Thyroid gland (tissue), 4 donors: ENCODE measurements around the gene KATNAL2. TPM values are rescaled to one million over a fixed set of nuclear protein-coding genes. Genes with fewer than 3 reads are reported as not detected.
A peak's percentile ranks its signal among the peaks of the same experiment; 100 is the strongest.

Experiments used
- DNase-seq, 2 donors: peaks; one replicate each; pipeline ENCODE4 v3.0.0-alpha.2; 2019
- H3K27ac ChIP-seq, 3 donors: fragments of 200-600 bp; sonication (generic); 1 replicate in 2 of 3; 2 replicates in 1 of 3; pipeline ENCODE4 v1.5.1; 2016 to 2019; ENCODE audit warnings: mild to moderate bottlenecking in 1 of 3, moderate library complexity in 1 of 3
- H3K27me3 ChIP-seq: fragments of 200-600 bp; sonication (generic); one replicate; pipeline ENCODE4 v1.5.1; 2019
- H3K36me3 ChIP-seq, 2 donors: fragments of 200-600 bp; sonication (generic); one replicate each; pipeline ENCODE4 v1.5.1; 2016 to 2019
- H3K4me1 ChIP-seq, 2 donors: fragments of 200-600 bp; sonication (generic); one replicate each; pipeline ENCODE4 v1.5.1; 2017 to 2019
- H3K4me3 ChIP-seq, 3 donors: fragments of 200-600 bp; sonication (generic); replicated peaks in 1 of 3; 1 replicate in 2 of 3; 2 replicates in 1 of 3; pipeline ENCODE4 v1.5.1; 2016; ENCODE audit warnings: mild to moderate bottlenecking in 1 of 3
- H3K9me3 ChIP-seq: fragments of 200-600 bp; sonication (generic); one replicate; pipeline ENCODE4 v1.5.1; 2017
- POLR2A ChIP-seq, 2 donors: fragments of 450-650 bp; IDR thresholded peaks; one replicate each; pipeline ENCODE4 v1.6.1; 2017; ENCODE audit warnings: antibody characterized with exemption in 2 of 2, mild to moderate bottlenecking in 2 of 2, moderate library complexity in 1 of 2
- WGBS, 2 donors: methylation state at CpG; one replicate each; pipeline ENCODE4 v1.1.5; 2017; 5-methylcytosine and 5-hydroxymethylcytosine counted together
- intact Hi-C: fragments of 100-400 bp; cut with DNase I; formaldehyde crosslinking; loops from one replicate; pipeline ENCODE4 v1.15.1; 2023
- total RNA-seq, 4 donors: library from RNA; depleted of rRNA; stranded (reverse); fragments of >200 nt; gene quantifications; one replicate each; pipeline ENCODE4 v1.2.3, GENCODE V29; 2016
- TF ChIP-seq, protein P1 (sequence below), 6 experiments: fragments of 200-600 bp in 3 of 6; fragments of 450-650 bp in 3 of 6; sonication (generic) in 3 of 6; IDR thresholded peaks; one replicate each; pipeline ENCODE4 v1.5.1; 2016 to 2019; ENCODE audit warnings: antibody characterized with exemption in 6 of 6, mild to moderate bottlenecking in 2 of 6, inconsistent platforms in 1 of 6, moderate library complexity in 1 of 6

Gene KATNAL2
- total RNA-seq, 4 donors from 2014 or later, result 11.3 to 104 (median 63.3) TPM

GRCh38 chr18:46894124-46894523 lies 23.3 kb upstream of the KATNAL2 start:
- TF ChIP-seq POLR2A (IDR thresholded peaks at IDR 0.05), result no peak
- TF ChIP-seq, protein P1, sequence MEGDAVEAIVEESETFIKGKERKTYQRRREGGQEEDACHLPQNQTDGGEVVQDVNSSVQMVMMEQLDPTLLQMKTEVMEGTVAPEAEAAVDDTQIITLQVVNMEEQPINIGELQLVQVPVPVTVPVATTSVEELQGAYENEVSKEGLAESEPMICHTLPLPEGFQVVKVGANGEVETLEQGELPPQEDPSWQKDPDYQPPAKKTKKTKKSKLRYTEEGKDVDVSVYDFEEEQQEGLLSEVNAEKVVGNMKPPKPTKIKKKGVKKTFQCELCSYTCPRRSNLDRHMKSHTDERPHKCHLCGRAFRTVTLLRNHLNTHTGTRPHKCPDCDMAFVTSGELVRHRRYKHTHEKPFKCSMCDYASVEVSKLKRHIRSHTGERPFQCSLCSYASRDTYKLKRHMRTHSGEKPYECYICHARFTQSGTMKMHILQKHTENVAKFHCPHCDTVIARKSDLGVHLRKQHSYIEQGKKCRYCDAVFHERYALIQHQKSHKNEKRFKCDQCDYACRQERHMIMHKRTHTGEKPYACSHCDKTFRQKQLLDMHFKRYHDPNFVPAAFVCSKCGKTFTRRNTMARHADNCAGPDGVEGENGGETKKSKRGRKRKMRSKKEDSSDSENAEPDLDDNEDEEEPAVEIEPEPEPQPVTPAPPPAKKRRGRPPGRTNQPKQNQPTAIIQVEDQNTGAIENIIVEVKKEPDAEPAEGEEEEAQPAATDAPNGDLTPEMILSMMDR (IDR thresholded peaks at IDR 0.05), result no peak
- intact Hi-C loops, result no loop called here
- Histone ChIP-seq H3K36me3 (peaks cover 3 to 9% of the 10 kb centered on the region in 2 donors), H3K4me1 (peaks cover 0 to under 1% of the 10 kb centered on the region in 2 donors), H3K4me3 (no peak overlapping the region), H3K27me3 (no peaks in the 10 kb centered on the region), H3K9me3 (no peaks in the 10 kb centered on the region), H3K27ac (no peak overlapping the region)
- no peak for DNase-seq
- 94 to 96% methylated on average over 2 of the region's 2 CpGs for WGBS, 2 donors

- Histone ChIP-seq H3K9me3 (no peaks in the 10 kb centered on the region), H3K27ac (no peak overlapping the region), H3K4me3 (no peak overlapping the region), H3K36me3 (no peaks in the 10 kb centered on the region), H3K4me1 (peaks cover 0 to 3% of the 10 kb centered on the region in 2 donors), H3K27me3 (no peaks in the 10 kb centered on the region)
- DNase-seq, result peak in 1 of 2 donors; percentile 32
- 64 to 71% methylated on average over 2 of the region's 2 CpGs for WGBS, 2 donors
- intact Hi-C loops, result no loop called here
- TF ChIP-seq POLR2A (IDR thresholded peaks at IDR 0.05), result no peak
- TF ChIP-seq, protein P1 (IDR thresholded peaks at IDR 0.05), result no peak
These were observed 18.0 kb upstream of the KATNAL2 start for GRCh38 chr18:46899274-46899948.

- H3K27me3 ChIP-seq, result no peaks in the 10 kb centered on the region
- no peak for DNase-seq
- H3K27ac ChIP-seq, result no peak overlapping the region
- intact Hi-C loops, result no loop called here
- WGBS, 2 donors, result 96 to 99% methylated on average over 3 of the region's 3 CpGs
- TF ChIP-seq, protein P1 (IDR thresholded peaks at IDR 0.05), result no peak
- no peak for TF ChIP-seq POLR2A (IDR thresholded peaks at IDR 0.05)
- H3K4me3 ChIP-seq, result no peak overlapping the region
- H3K4me1 ChIP-seq, result peaks cover 0 to 3% of the 10 kb centered on the region in 2 donors
- no peaks in the 10 kb centered on the region for H3K36me3 ChIP-seq
- H3K9me3 ChIP-seq, result no peaks in the 10 kb centered on the region
These were observed 14.0 kb upstream of the KATNAL2 start for GRCh38 chr18:46903406-46903805.

GRCh38 chr18:46909497-46909896 lies 7.9 kb upstream of the KATNAL2 start:
- DNase-seq, result no peak
- no peak for TF ChIP-seq POLR2A (IDR thresholded peaks at IDR 0.05)
- TF ChIP-seq, protein P1 (IDR thresholded peaks at IDR 0.05), result no peak
- Histone ChIP-seq H3K9me3 (no peaks in the 10 kb centered on the region), H3K4me1 (no peaks in the 10 kb centered on the region), H3K36me3 (no peaks in the 10 kb centered on the region), H3K4me3 (no peak overlapping the region), H3K27me3 (no peaks in the 10 kb centered on the region), H3K27ac (no peak overlapping the region)
- 88 to 92% methylated on average over 3 of the region's 3 CpGs for WGBS, 2 donors
- intact Hi-C loops, result no loop called here

DNA sequence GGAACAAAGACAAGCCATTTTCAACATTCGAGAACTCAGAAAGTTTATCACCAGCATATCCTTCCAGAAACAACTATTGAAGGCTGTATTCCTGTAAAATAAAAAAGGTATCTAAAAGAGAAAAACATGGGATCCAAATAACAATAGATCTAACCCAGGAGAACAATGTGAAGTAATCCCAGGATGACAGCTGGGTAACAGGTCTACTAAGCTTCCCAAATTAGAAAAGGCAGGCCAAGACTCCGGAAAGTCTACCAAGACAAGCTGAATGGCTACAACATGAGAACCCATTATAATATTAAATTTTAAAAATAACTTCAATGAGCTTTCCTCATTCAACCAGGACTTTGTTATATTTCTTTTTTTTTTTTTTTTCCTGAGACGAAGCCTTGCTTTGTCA lies 6.5 kb upstream of the KATNAL2 start:
- H3K27ac ChIP-seq, result no peak overlapping the region
- 90 to 95% methylated on average over 3 of the region's 3 CpGs for WGBS, 2 donors
- peaks cover 0 to 9% of the 10 kb centered on the region in 2 donors for H3K4me1 ChIP-seq
- H3K9me3 ChIP-seq, result no peaks in the 10 kb centered on the region
- no peaks in the 10 kb centered on the region for H3K27me3 ChIP-seq
- DNase-seq, result no peak
- TF ChIP-seq, protein P1 (IDR thresholded peaks at IDR 0.05), result no peak
- TF ChIP-seq POLR2A (IDR thresholded peaks at IDR 0.05), result no peak
- no peak overlapping the region for H3K4me3 ChIP-seq
- H3K36me3 ChIP-seq, result no peaks in the 10 kb centered on the region
- intact Hi-C loops, result no loop called here
